Esophagus muscularis mucosa (tissue), 4 donors: ENCODE measurements around the gene SHMT2.

ENCODE experiments used
- EP300 ChIP-seq: sonication (generic); formaldehyde crosslinking; IDR thresholded peaks from one replicate; pipeline ENCODE4 v1.6.1; 2017; ENCODE audit warnings: antibody characterized with exemption
- POLR2A ChIP-seq: fragments of 450-650 bp; IDR thresholded peaks from one replicate; pipeline ENCODE4 v1.6.1; 2017; ENCODE audit warnings: antibody characterized with exemption, moderate library complexity, mild to moderate bottlenecking, low read depth
- POLR2AphosphoS5 ChIP-seq, 2 donors: sonication (generic); formaldehyde crosslinking; IDR thresholded peaks; one replicate each; pipeline ENCODE4 v1.6.1; 2017; ENCODE audit warnings: antibody characterized with exemption in 2 of 2
- TF ChIP-seq, protein P1 (sequence below), 3 experiments: fragments of 200-600 bp in 2 of 3; fragments of 450-650 bp in 1 of 3; sonication (generic) in 2 of 3; IDR thresholded peaks; one replicate each; pipeline ENCODE4 v1.5.1; 2017 to 2019; ENCODE audit warnings: antibody characterized with exemption in 3 of 3, mild to moderate bottlenecking in 2 of 3, moderate library complexity in 1 of 3

DNA sequence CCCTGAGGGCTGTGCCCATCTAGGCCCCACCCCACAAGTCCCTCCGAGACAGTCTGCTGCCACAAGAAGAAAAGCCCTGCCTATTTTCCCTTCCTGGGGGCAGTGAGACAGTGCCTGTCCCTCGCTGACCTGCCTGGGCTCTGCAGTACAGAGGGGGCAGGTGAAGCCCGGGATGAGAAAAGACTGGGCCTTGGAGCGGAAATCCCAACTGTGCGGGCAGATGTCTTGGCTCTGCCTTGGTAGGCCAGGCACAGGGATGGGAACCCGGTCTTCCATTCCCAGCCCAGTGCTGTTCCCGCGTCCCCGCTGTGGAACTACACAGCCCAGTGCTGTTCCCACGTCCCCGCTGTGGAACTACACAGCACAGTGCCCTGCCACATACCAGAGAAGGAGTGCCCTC lies 25.7 kb upstream of the SHMT2 start:
- TF ChIP-seq, protein P1, sequence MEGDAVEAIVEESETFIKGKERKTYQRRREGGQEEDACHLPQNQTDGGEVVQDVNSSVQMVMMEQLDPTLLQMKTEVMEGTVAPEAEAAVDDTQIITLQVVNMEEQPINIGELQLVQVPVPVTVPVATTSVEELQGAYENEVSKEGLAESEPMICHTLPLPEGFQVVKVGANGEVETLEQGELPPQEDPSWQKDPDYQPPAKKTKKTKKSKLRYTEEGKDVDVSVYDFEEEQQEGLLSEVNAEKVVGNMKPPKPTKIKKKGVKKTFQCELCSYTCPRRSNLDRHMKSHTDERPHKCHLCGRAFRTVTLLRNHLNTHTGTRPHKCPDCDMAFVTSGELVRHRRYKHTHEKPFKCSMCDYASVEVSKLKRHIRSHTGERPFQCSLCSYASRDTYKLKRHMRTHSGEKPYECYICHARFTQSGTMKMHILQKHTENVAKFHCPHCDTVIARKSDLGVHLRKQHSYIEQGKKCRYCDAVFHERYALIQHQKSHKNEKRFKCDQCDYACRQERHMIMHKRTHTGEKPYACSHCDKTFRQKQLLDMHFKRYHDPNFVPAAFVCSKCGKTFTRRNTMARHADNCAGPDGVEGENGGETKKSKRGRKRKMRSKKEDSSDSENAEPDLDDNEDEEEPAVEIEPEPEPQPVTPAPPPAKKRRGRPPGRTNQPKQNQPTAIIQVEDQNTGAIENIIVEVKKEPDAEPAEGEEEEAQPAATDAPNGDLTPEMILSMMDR (IDR thresholded peaks at IDR 0.05) = no peak
- TF ChIP-seq POLR2A (no peak), EP300 (no peak), POLR2AphosphoS5 (IDR thresholded peaks at IDR 0.05) (no peak)
